SK-N-SH treated with all-trans-retinoic acid at 6 μM for 48 hours (cell line): ENCODE data around the gene SYVN1.

ENCODE experiments used
- ARNTL ChIP-seq: fragments of 450-650 bp; formaldehyde crosslinking; IDR thresholded peaks from 2 replicates; pipeline ENCODE4 v1.5.0; 2020; ENCODE audit warnings: low read depth, mild to moderate bottlenecking, moderate library complexity, borderline replicate concordance
- CREB5 ChIP-seq: fragments of 250-450 bp; sonication (Bioruptor Pico); IDR thresholded peaks from 2 replicates; pipeline ENCODE4 v1.5.1; 2020; ENCODE audit warnings: low read depth, mild to moderate bottlenecking, moderate library complexity
- ESRRG ChIP-seq: fragments of 250-450 bp; sonication (Bioruptor Pico); IDR thresholded peaks from 2 replicates; pipeline ENCODE4 v1.6.1; 2021; ENCODE audit warnings: mild to moderate bottlenecking
- PATZ1 ChIP-seq: fragments of 250-450 bp; sonication (Bioruptor Pico); IDR thresholded peaks from 2 replicates; pipeline ENCODE4 v1.8.0; 2020; ENCODE audit warnings: mild to moderate bottlenecking, moderate library complexity, borderline replicate concordance
- POU6F1 ChIP-seq: fragments of 250-450 bp; sonication (Bioruptor Pico); IDR thresholded peaks from 2 replicates; pipeline ENCODE4 v1.8.0; 2021; ENCODE audit warnings: low read depth, mild to moderate bottlenecking, moderate library complexity, borderline replicate concordance
- PPARA ChIP-seq: fragments of 250-450 bp; sonication (Bioruptor Pico); IDR thresholded peaks from 2 replicates; pipeline ENCODE4 v1.5.0; 2020; ENCODE audit warnings: mild to moderate bottlenecking, borderline replicate concordance
- RARB ChIP-seq: fragments of 250-450 bp; sonication (Bioruptor Pico); IDR thresholded peaks from 2 replicates; pipeline ENCODE4 v1.8.0; 2021; ENCODE audit warnings: mild to moderate bottlenecking, moderate library complexity
- SNAI2 ChIP-seq: fragments of 250-450 bp; sonication (Bioruptor Pico); IDR thresholded peaks from 2 replicates; pipeline ENCODE4 v1.5.0; 2020; ENCODE audit warnings: mild to moderate bottlenecking, moderate library complexity
- TOX ChIP-seq: fragments of 250-450 bp; sonication (Bioruptor Pico); IDR thresholded peaks from 2 replicates; pipeline ENCODE4 v1.8.0; 2021; ENCODE audit warnings: mild to moderate bottlenecking, moderate library complexity, borderline replicate concordance
- ZFP3 ChIP-seq: fragments of 250-450 bp; sonication (Bioruptor Pico); IDR thresholded peaks from 2 replicates; pipeline ENCODE4 v1.5.0; 2020; ENCODE audit warnings: mild to moderate bottlenecking, moderate library complexity
- ZFP30 ChIP-seq: fragments of 450-650 bp; formaldehyde crosslinking; IDR thresholded peaks from 2 replicates; pipeline ENCODE4 v1.5.0; 2022; ENCODE audit warnings: mild to moderate bottlenecking, moderate library complexity
- ZNF565 ChIP-seq: fragments of 450-650 bp; formaldehyde crosslinking; conservative IDR thresholded peaks from 2 replicates; pipeline ENCODE4 v1.5.0; 2020; ENCODE audit warnings: low read depth, mild to moderate bottlenecking, moderate library complexity
- ZNF70 ChIP-seq: fragments of 450-650 bp; formaldehyde crosslinking; IDR thresholded peaks from 2 replicates; pipeline ENCODE4 v1.5.0; 2020; ENCODE audit warnings: mild to moderate bottlenecking, moderate library complexity

GRCh38 chr11:65141896-65142494 is 7.7 kb upstream of the SYVN1 start:
- TF ChIP-seq PATZ1 (CRISPR knock-in tag): no peak
- TF ChIP-seq ZNF70 (CRISPR knock-in tag): no peak
- no peak for TF ChIP-seq RARB (CRISPR knock-in tag)
- TF ChIP-seq ARNTL: no peak
- TF ChIP-seq SNAI2 (CRISPR knock-in tag): no peak
- TF ChIP-seq ESRRG (CRISPR knock-in tag): no peak
- no peak for TF ChIP-seq ZNF565 (CRISPR knock-in tag)
- no peak for TF ChIP-seq ZFP30
- TF ChIP-seq PPARA (CRISPR knock-in tag): no peak
- TF ChIP-seq ZFP3 (CRISPR knock-in tag): no peak
- TF ChIP-seq CREB5 (CRISPR knock-in tag): no peak
- no peak for TF ChIP-seq TOX
- no peak for TF ChIP-seq POU6F1
